Smooth muscle cell (in vitro differentiated cells): ENCODE data around the gene SAMD4A. TPM values are rescaled to one million over a fixed set of nuclear protein-coding genes. Genes with fewer than 3 reads are reported as not detected.

ENCODE experiments used
- DNase-seq: peaks from one replicate; lab custom pipeline; 2025; ENCODE audit not compliant: unreplicated experiment; lab: John Stamatoyannopoulos, UW
- H2AFZ ChIP-seq: fragments of 200-600 bp; sonication (generic); 2 replicates; pipeline ENCODE4 v1.6.0; 2016; ENCODE audit warnings: antibody characterized with exemption, low read depth, mild to moderate bottlenecking
- H3F3A ChIP-seq: fragments of 200-600 bp; sonication (generic); 2 replicates; pipeline ENCODE4 v1.6.0; 2017; ENCODE audit warnings: antibody characterized with exemption, low read depth
- H3K27ac ChIP-seq: fragments of 200-600 bp; sonication (generic); 2 replicates; pipeline ENCODE4 v1.5.1; 2016; ENCODE audit warnings: low read depth, mild to moderate bottlenecking
- H3K27me3 ChIP-seq: fragments of 200-600 bp; sonication (generic); 2 replicates; pipeline ENCODE4 v1.6.1; 2016; ENCODE audit warnings: low read depth, mild to moderate bottlenecking
- H3K36me3 ChIP-seq: fragments of 200-600 bp; sonication (generic); 2 replicates; pipeline ENCODE4 v1.5.1; 2016; ENCODE audit warnings: low read depth
- H3K4me1 ChIP-seq: fragments of 200-600 bp; sonication (generic); 2 replicates; pipeline ENCODE4 v1.5.1; 2016; ENCODE audit warnings: low read depth
- H3K4me2 ChIP-seq: fragments of 200-600 bp; sonication (generic); 2 replicates; pipeline ENCODE4 v1.6.0; 2016; ENCODE audit warnings: mild to moderate bottlenecking
- H3K4me3 ChIP-seq: fragments of 200-600 bp; sonication (generic); 2 replicates; pipeline ENCODE4 v1.5.1; 2016; ENCODE audit warnings: mild to moderate bottlenecking
- H3K79me2 ChIP-seq: fragments of 200-600 bp; sonication (generic); 2 replicates; pipeline ENCODE4 v1.6.0; 2016; ENCODE audit warnings: low read depth, mild to moderate bottlenecking
- H3K9ac ChIP-seq: fragments of 200-600 bp; sonication (generic); 2 replicates; pipeline ENCODE4 v1.6.0; 2016; ENCODE audit warnings: low read depth
- H3K9me3 ChIP-seq: fragments of 200-600 bp; sonication (generic); replicated peaks from 2 replicates; pipeline ENCODE4 v1.5.1; 2016; ENCODE audit warnings: low read depth
- H4K20me1 ChIP-seq: fragments of 200-600 bp; sonication (generic); 2 replicates; pipeline ENCODE4 v1.6.0; 2016; ENCODE audit warnings: low read depth
- CTCF ChIP-seq: fragments of 200-600 bp; sonication (generic); IDR thresholded peaks from 2 replicates; pipeline ENCODE4 v1.5.1; 2017; ENCODE audit warnings: borderline replicate concordance, mild to moderate bottlenecking, antibody characterized with exemption; ENCODE audit not compliant: insufficient read depth, poor library complexity, severe bottlenecking
- WGBS: methylation state at CpG from one replicate; pipeline ENCODE4 v1.1.7; 2016; ENCODE audit warnings: low lambda C conversion rate; 5-methylcytosine and 5-hydroxymethylcytosine counted together
- polyA plus RNA-seq: library from polyadenylated mRNA; unstranded; fragments of >200 nt; fragmentation: Nextera tagmentation; extraction: Ambion mirVana; gene quantifications from 2 replicates; pipeline ENCODE4 v1.2.1, GENCODE V29; 2016
- total RNA-seq: library from RNA; depleted of rRNA; stranded (reverse); fragments of >200 nt; gene quantifications from 2 replicates; pipeline ENCODE4 v1.2.3, GENCODE V29; 2014

Gene SAMD4A
- total and polyA plus RNA-seq, 2 experiments from 2014 or later = 9.2 to 36.7 TPM

GRCh38 chr14:54564868-54565784 is 1.8 kb upstream of the SAMD4A start:
- Histone ChIP-seq H3K27me3 (no peaks in the 10 kb centered on the region), H3K79me2 (peaks cover 28% of the 10 kb centered on the region), H3K27ac (peak overlapping the region; percentile 93), H3K9me3 (no peaks in the 10 kb centered on the region), H3F3A (peaks cover 8% of the 10 kb centered on the region), H2AFZ (peak overlapping the region; percentile 6), H3K4me1 (peaks cover 10% of the 10 kb centered on the region), H3K36me3 (no peaks in the 10 kb centered on the region), H3K4me2 (peak overlapping the region; percentile 87), H4K20me1 (peaks cover 32% of the 10 kb centered on the region), H3K9ac (peak overlapping the region; percentile 92), H3K4me3 (peak overlapping the region; percentile 87)
- TF ChIP-seq CTCF = no peak
- peak; percentile 72 for DNase-seq
- WGBS = 2% methylated on average over 63 of the region's 69 CpGs

- no peak for TF ChIP-seq CTCF
- Histone ChIP-seq H3K9me3 (no peaks in the 10 kb centered on the region), H3F3A (peaks cover 8% of the 10 kb centered on the region), H3K79me2 (peaks cover 36% of the 10 kb centered on the region), H3K27me3 (no peaks in the 10 kb centered on the region), H2AFZ (peak overlapping the region; percentile 6), H3K36me3 (no peaks in the 10 kb centered on the region), H3K9ac (peak overlapping the region; percentile 92), H3K27ac (peak overlapping the region; percentile 93), H3K4me2 (peak overlapping the region; percentile 87), H3K4me3 (peak overlapping the region; percentile 87), H4K20me1 (peaks cover 38% of the 10 kb centered on the region), H3K4me1 (peaks cover 10% of the 10 kb centered on the region)
- peak; percentile 80 for DNase-seq
- WGBS = under 1% methylated on average over 40 of the region's 73 CpGs
Observed at GRCh38 chr14:54565785-54566409, 1.0 kb upstream of the SAMD4A start.

GRCh38 chr14:54567224-54567638 is 303 bp downstream of the SAMD4A start:
- peak overlapping the region; percentile 93 for H3K27ac ChIP-seq
- peaks cover 8% of the 10 kb centered on the region for H3F3A ChIP-seq
- H4K20me1 ChIP-seq = peaks cover 42% of the 10 kb centered on the region
- peak overlapping the region; percentile 87 for H3K4me2 ChIP-seq
- no peaks in the 10 kb centered on the region for H3K9me3 ChIP-seq
- DNase-seq = no peak
- peaks cover 10% of the 10 kb centered on the region for H3K4me1 ChIP-seq
- H2AFZ ChIP-seq = no peak overlapping the region
- no peaks in the 10 kb centered on the region for H3K27me3 ChIP-seq
- no peaks in the 10 kb centered on the region for H3K36me3 ChIP-seq
- TF ChIP-seq CTCF = no peak
- 0% methylated on average over 29 of the region's 31 CpGs for WGBS
- peaks cover 49% of the 10 kb centered on the region for H3K79me2 ChIP-seq
- peak overlapping the region; percentile 87 for H3K4me3 ChIP-seq
- H3K9ac ChIP-seq = peak overlapping the region; percentile 92
